Colonic mucosa (tissue), 4 donors: ENCODE results near the gene CASS4. TPM values are rescaled to one million over a fixed set of nuclear protein-coding genes. Genes with fewer than 3 reads are reported as not detected.
A peak's percentile ranks its signal among the peaks of the same experiment; 100 is the strongest.

Experiments used
- DNase-seq: peaks from one replicate; pipeline ENCODE4 v3.0.0-alpha.2; 2020
- H3K27ac ChIP-seq: fragments of 200-600 bp; one replicate; pipeline ENCODE4 v1.8.0; 2021
- H3K27me3 ChIP-seq: fragments of 200-600 bp; one replicate; pipeline ENCODE4 v1.8.0; 2021
- H3K36me3 ChIP-seq: fragments of 200-600 bp; one replicate; pipeline ENCODE4 v1.8.0; 2021
- H3K4me1 ChIP-seq: fragments of 200-600 bp; one replicate; pipeline ENCODE4 v1.8.0; 2021; ENCODE audit warnings: mild to moderate bottlenecking
- H3K4me3 ChIP-seq: fragments of 200-600 bp; one replicate; pipeline ENCODE4 v1.8.0; 2021
- H3K9ac ChIP-seq, 2 donors: one replicate each; pipeline ENCODE4 v1.7.0; 2013; ENCODE audit warnings: control low read depth in 2 of 2, low read depth in 2 of 2, low read length in 2 of 2
- H3K9me3 ChIP-seq: fragments of 200-600 bp; one replicate; pipeline ENCODE4 v1.8.0; 2021
- CTCF ChIP-seq: fragments of 200-600 bp; IDR thresholded peaks from one replicate; pipeline ENCODE4 v1.8.0; 2022; ENCODE audit warnings: antibody characterized with exemption, mild to moderate bottlenecking
- intact Hi-C: fragments of 100-400 bp; cut with DNase I; formaldehyde crosslinking; loops from one replicate; pipeline ENCODE4 v1.14.1; 2022
- total RNA-seq, 2 donors: library from RNA; stranded (reverse); fragmentation: NEBNext Ultra II Directional in 1 of 2; extraction: Animal tissue kit (Norgen Biotek cat#: 25700) in 1 of 2; gene quantifications; one replicate each; pipeline ENCODE4 v1.2.1, GENCODE V29; 2021
- donor health status: healthy.
- donor health status: DM: no; HTN: no; CAD: no.
- donor health status: DM: no; HTN: no; CAD: no.

Gene CASS4
- total RNA-seq, 2 donors from 2014 or later, result 0.17 to 0.98 TPM

- no peak for TF ChIP-seq CTCF
- Histone ChIP-seq H3K9ac (no peak overlapping the region), H3K4me3 (no peak overlapping the region), H3K4me1 (no peaks in the 10 kb centered on the region), H3K36me3 (peaks cover 3% of the 10 kb centered on the region), H3K27me3 (no peaks in the 10 kb centered on the region), H3K27ac (no peak overlapping the region), H3K9me3 (no peaks in the 10 kb centered on the region)
- no peak for DNase-seq
- intact Hi-C loops, result no loop called here
Measured at GRCh38 chr20:56488566-56488965, 76.5 kb downstream of the CASS4 start.

- no peaks in the 10 kb centered on the region for H3K9me3 ChIP-seq
- no peak for TF ChIP-seq CTCF
- intact Hi-C loops, result no loop called here
- H3K27me3 ChIP-seq, result no peaks in the 10 kb centered on the region
- H3K4me1 ChIP-seq, result no peaks in the 10 kb centered on the region
- no peak overlapping the region for H3K9ac ChIP-seq
- H3K27ac ChIP-seq, result no peak overlapping the region
- no peak for DNase-seq
- H3K36me3 ChIP-seq, result no peaks in the 10 kb centered on the region
- no peak overlapping the region for H3K4me3 ChIP-seq
Measured at GRCh38 chr20:56501116-56501515, 89.1 kb downstream of the CASS4 start.

- H3K4me1 ChIP-seq, result no peaks in the 10 kb centered on the region
- H3K36me3 ChIP-seq, result no peaks in the 10 kb centered on the region
- no peak overlapping the region for H3K27ac ChIP-seq
- H3K4me3 ChIP-seq, result no peak overlapping the region
- DNase-seq, result no peak
- H3K27me3 ChIP-seq, result no peaks in the 10 kb centered on the region
- intact Hi-C loops, result no loop called here
- TF ChIP-seq CTCF, result no peak
- H3K9ac ChIP-seq, result no peak overlapping the region
- H3K9me3 ChIP-seq, result no peaks in the 10 kb centered on the region
Measured at GRCh38 chr20:56503916-56504315, 91.9 kb downstream of the CASS4 start.

DNA sequence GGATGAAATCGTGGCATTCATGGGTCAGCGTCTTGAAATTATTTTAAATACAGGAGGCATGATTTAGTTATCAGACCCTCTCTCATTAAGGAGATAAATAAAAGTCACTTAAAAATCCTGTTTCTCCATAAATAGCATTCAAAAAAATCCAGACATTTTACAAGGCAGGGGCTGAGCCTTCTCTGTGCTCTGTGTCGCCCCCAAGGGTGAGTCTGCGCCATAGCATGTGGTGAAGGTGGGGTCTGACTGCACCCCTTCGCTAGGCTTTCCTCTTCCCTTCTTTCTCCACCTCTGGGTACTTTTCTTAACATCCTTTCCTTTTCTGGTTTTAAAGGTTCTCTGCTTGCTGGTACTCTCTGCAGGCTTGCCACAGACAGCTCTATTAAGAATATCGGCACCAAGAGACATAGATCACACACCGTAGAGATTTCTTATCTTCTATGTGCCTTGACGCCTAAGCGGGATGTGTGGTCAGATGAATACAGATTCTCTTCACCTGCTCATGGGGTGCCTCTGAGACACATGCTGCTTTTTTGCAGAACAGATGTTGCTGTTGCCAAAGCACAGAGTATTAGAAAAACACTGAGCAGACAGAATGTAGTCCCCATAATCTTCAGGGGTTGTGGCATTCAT is 92.4 kb downstream of the CASS4 start:
- DNase-seq, result no peak
- Histone ChIP-seq H3K27me3 (no peaks in the 10 kb centered on the region), H3K4me1 (no peaks in the 10 kb centered on the region), H3K9me3 (no peaks in the 10 kb centered on the region), H3K9ac (no peak overlapping the region), H3K36me3 (no peaks in the 10 kb centered on the region), H3K4me3 (no peak overlapping the region), H3K27ac (no peak overlapping the region)
- intact Hi-C loops, result no loop called here
- peak; percentile 9 for TF ChIP-seq CTCF

DNA sequence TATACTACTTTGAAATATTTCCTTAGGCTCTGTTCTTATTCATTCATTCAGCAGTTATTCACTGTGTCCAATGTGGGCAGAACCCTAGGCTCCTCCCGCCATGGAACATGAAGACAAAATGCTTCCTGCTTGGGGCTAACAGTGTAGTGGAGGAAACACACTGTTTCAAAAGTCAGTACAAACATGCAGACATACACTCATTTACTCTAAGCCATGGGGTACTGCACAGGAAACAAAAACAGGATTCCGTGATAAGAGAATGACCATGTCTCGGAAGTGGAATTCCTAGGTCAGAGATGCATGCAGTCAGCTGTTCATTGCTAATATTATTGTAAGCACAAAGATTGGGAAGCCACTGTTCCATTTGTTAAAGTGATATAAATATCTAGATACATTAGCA is 94.0 kb downstream of the CASS4 start:
- TF ChIP-seq CTCF, result no peak
- DNase-seq, result no peak
- Histone ChIP-seq H3K27ac (no peak overlapping the region), H3K4me1 (no peaks in the 10 kb centered on the region), H3K36me3 (no peaks in the 10 kb centered on the region), H3K4me3 (no peak overlapping the region), H3K9me3 (no peaks in the 10 kb centered on the region), H3K27me3 (no peaks in the 10 kb centered on the region), H3K9ac (no peak overlapping the region)
- intact Hi-C loops, result no loop called here

Other genes with a start within 250 kb of the CASS4 start
- gene MC3R, start 163.5 kb upstream of the CASS4 start, total RNA-seq, result not detected
- 10 to 100 TPM; 18.2 to 35.2 TPM for gene FAM210B, start 53.3 kb upstream of the CASS4 start, total RNA-seq
- 10 to 100 TPM; 25.6 to 62.4 TPM for gene AURKA, start 20.0 kb upstream of the CASS4 start, total RNA-seq
- 10 to 100 TPM; 24.2 to 32.0 TPM for gene CSTF1, start 19.6 kb upstream of the CASS4 start, total RNA-seq
- 10 to 100 TPM; 67.3 to 80.8 TPM for gene RTF2, start 56.4 kb downstream of the CASS4 start, total RNA-seq
- under 1 TPM in 1 of 2 donors, not detected in 1; 0.35 TPM for gene FAM209A, start 112.5 kb downstream of the CASS4 start, total RNA-seq
- under 1 TPM in 1 of 2 donors, not detected in 1; 0.37 TPM for gene FAM209B, start 121.0 kb downstream of the CASS4 start, total RNA-seq
- 1 to 10 TPM in 1 of 2 donors, under 1 TPM in 1; 0.57 to 1.3 TPM for gene TFAP2C, start 217.0 kb downstream of the CASS4 start, total RNA-seq